IMR-90 (cell line): ENCODE results near the gene DHCR7. TPM values are rescaled to one million over a fixed set of nuclear protein-coding genes. Genes with fewer than 3 reads are reported as not detected.

Experiments used
- ATAC-seq: fragments of 200-7000 bp; cut with Tn5 transposase; 2 replicates; pipeline ENCODE4 v1.9.1; 2020; ENCODE audit warnings: low read depth, mild to moderate bottlenecking, moderate library complexity
- BruUV-seq: library from RNA; stranded (reverse); fragments of 400-500 nt; replicated peaks from 2 replicates; lab custom pipeline; 2021; lab: Mats Ljungman, UMichigan
- CTCF ChIA-PET: fragments of 300-600 bp; formaldehyde crosslinking; extraction: SDS; loops from one replicate; lab custom pipeline; 2021; ENCODE audit warnings: antibody characterized with exemption; lab: Yijun Ruan, JAX
- POLR2A ChIA-PET: fragments of 300-600 bp; sonication (Branson Sonifier 250); formaldehyde crosslinking; loops from one replicate; lab custom pipeline; 2022; ENCODE audit warnings: antibody characterized with exemption; ENCODE audit not compliant: unreplicated experiment; lab: Charles Lee
- DNase-seq: peaks from one replicate; pipeline ENCODE4 v3.0.0; 2013
- H2AFZ ChIP-seq: replicated peaks from 2 replicates; pipeline ENCODE3; 2013; ENCODE audit warnings: low read length, mild to moderate bottlenecking; ENCODE audit not compliant: poor library complexity
- H2AK5ac ChIP-seq: 2 replicates; pipeline ENCODE4 v1.6.1; 2013; ENCODE audit warnings: low read depth, low read length, inconsistent platforms
- H2AK9ac ChIP-seq: replicated peaks from 2 replicates; pipeline ENCODE3; 2013; ENCODE audit warnings: mild to moderate bottlenecking, low read depth, low read length, moderate library complexity; ENCODE audit not compliant: poor library complexity
- H2BK120ac ChIP-seq: 2 replicates; pipeline ENCODE4 v1.6.1; 2013; ENCODE audit warnings: low read depth, low read length, inconsistent platforms
- H2BK15ac ChIP-seq: 3 replicates; pipeline ENCODE4 v1.6.1; 2013; ENCODE audit warnings: low read depth, low read length, inconsistent platforms
- H2BK20ac ChIP-seq: 2 replicates; pipeline ENCODE4 v1.6.1; 2013; ENCODE audit warnings: low read depth, mild to moderate bottlenecking, inconsistent platforms, low read length, moderate library complexity
- H2BK5ac ChIP-seq: 2 replicates; pipeline ENCODE4 v1.6.1; 2013; ENCODE audit warnings: mild to moderate bottlenecking, low read depth, low read length, inconsistent platforms; ENCODE audit not compliant: poor library complexity, severe bottlenecking
- H3K14ac ChIP-seq: replicated peaks from 2 replicates; pipeline ENCODE4 v1.6.1; 2013; ENCODE audit warnings: low read depth, low read length, inconsistent platforms
- H3K18ac ChIP-seq: 2 replicates; pipeline ENCODE4 v1.6.1; 2013; ENCODE audit warnings: low read depth, low read length, control low read depth
- H3K23ac ChIP-seq: 2 replicates; pipeline ENCODE4 v1.6.1; 2013; ENCODE audit warnings: low read depth, low read length, inconsistent platforms
- H3K27ac ChIP-seq: 2 replicates; pipeline ENCODE4 v1.5.1; 2013; ENCODE audit warnings: mild to moderate bottlenecking, control low read depth, low read length; ENCODE audit not compliant: insufficient read depth
- H3K27me3 ChIP-seq: 2 replicates; pipeline ENCODE4 v1.6.1; 2013; ENCODE audit warnings: low read length; ENCODE audit not compliant: control insufficient read depth, insufficient read depth
- H3K36me3 ChIP-seq: 2 replicates; pipeline ENCODE4 v1.6.1; 2013; ENCODE audit warnings: low read length, mixed read lengths; ENCODE audit not compliant: control insufficient read depth, insufficient read depth
- H3K4ac ChIP-seq: 2 replicates; pipeline ENCODE4 v1.6.1; 2013; ENCODE audit warnings: low read depth, low read length, inconsistent platforms
- H3K4me1 ChIP-seq: 2 replicates; pipeline ENCODE4 v1.6.1; 2013; ENCODE audit warnings: low read length, mixed read lengths; ENCODE audit not compliant: control insufficient read depth, insufficient read depth
- H3K4me2 ChIP-seq: 2 replicates; pipeline ENCODE4 v1.6.1; 2013; ENCODE audit warnings: low read depth, mild to moderate bottlenecking, control low read depth, low read length, moderate library complexity
- H3K4me3 ChIP-seq: 2 replicates; pipeline ENCODE4 v1.5.1; 2013; ENCODE audit warnings: low read depth, mild to moderate bottlenecking, control low read depth, low read length, moderate library complexity; ENCODE audit not compliant: insufficient read depth
- H3K56ac ChIP-seq: 2 replicates; pipeline ENCODE4 v1.6.1; 2013; ENCODE audit warnings: low read length, inconsistent platforms; ENCODE audit not compliant: insufficient read depth; ENCODE audit errors: extremely low read depth
- H3K79me1 ChIP-seq, 2 experiments: 2 replicates each; pipeline ENCODE4 v1.6.1; 2013; ENCODE audit warnings: low read length in 2 of 2, inconsistent platforms in 1 of 2, low read depth in 1 of 2
- H3K9ac ChIP-seq: 2 replicates; pipeline ENCODE4 v1.6.1; 2013; ENCODE audit warnings: low read depth, low read length, control low read depth
- H3K9me1 ChIP-seq: 2 replicates; pipeline ENCODE4 v1.6.1; 2013; ENCODE audit warnings: low read length, inconsistent platforms; ENCODE audit not compliant: insufficient read depth
- H3K9me3 ChIP-seq: 2 replicates; pipeline ENCODE4 v1.6.1; 2013; ENCODE audit warnings: low read length; ENCODE audit not compliant: control insufficient read depth, insufficient read depth
- H4K20me1 ChIP-seq: 2 replicates; pipeline ENCODE4 v1.6.1; 2013; ENCODE audit warnings: low read length, inconsistent platforms; ENCODE audit not compliant: insufficient read depth
- H4K5ac ChIP-seq: 2 replicates; pipeline ENCODE4 v1.6.1; 2013; ENCODE audit warnings: mild to moderate bottlenecking, low read depth, low read length, control low read depth
- H4K8ac ChIP-seq, 2 experiments: 2 replicates each; pipeline ENCODE4 v1.6.1; 2013; ENCODE audit warnings: low read depth in 2 of 2, low read length in 2 of 2, control low read depth in 1 of 2, inconsistent platforms in 1 of 2
- H4K91ac ChIP-seq: 2 replicates; pipeline ENCODE4 v1.6.1; 2013; ENCODE audit warnings: low read depth, low read length, inconsistent platforms; ENCODE audit not compliant: insufficient read depth
- CHD1 ChIP-seq: IDR thresholded peaks from 2 replicates; pipeline ENCODE4 v1.6.1; 2012; ENCODE audit warnings: low read depth, low read length, improper control_type of control experiment
- FOS ChIP-seq: fragments of 150-350 bp; IDR thresholded peaks from 2 replicates; pipeline ENCODE4 v1.6.1; 2016; ENCODE audit warnings: low read depth, low read length
- SMC3 ChIP-seq: fragments of 150-350 bp; IDR thresholded peaks from 2 replicates; pipeline ENCODE4 v1.6.1; 2016; ENCODE audit warnings: low read depth, mild to moderate bottlenecking, antibody characterized with exemption, low read length, moderate library complexity
- WGBS, 2 experiments: methylation state at CpG; one replicate each; pipeline versions ENCODE4 v1.1.5 to v1.1.7; 2013; ENCODE audit warnings: missing lambda C conversion rate in 2 of 2; ENCODE audit not compliant: insufficient read length in 1 of 2; ENCODE audit errors: extremely low coverage in 2 of 2; 5-methylcytosine and 5-hydroxymethylcytosine counted together
- dilution Hi-C: fragments of 300-500 bp; cut with HindIII; formaldehyde crosslinking; loops from one replicate; pipeline ENCODE4 v1.14.3; 2018; ENCODE audit warnings: low sequenced_read_pairs; ENCODE audit not compliant: unreplicated experiment
- in situ Hi-C: fragments of 300-500 bp; cut with MboI; formaldehyde crosslinking; loops from 3 replicates; pipeline ENCODE4 v1.14.3; 2019; ENCODE audit warnings: low sequenced_read_pairs, inconsistent platforms, mixed read lengths
- intact Hi-C: fragments of 100-400 bp; cut with micrococcal nuclease; formaldehyde crosslinking; loops from 2 replicates; pipeline ENCODE4 v1.10.0; 2022
- polyA plus RNA-seq, 3 experiments: library from polyadenylated mRNA; depleted of rRNA; stranded (reverse); fragments of >200 nt; gene quantifications; 2 replicates each; pipeline ENCODE4 v1.2.3, GENCODE V29; 2012; ENCODE audit warnings: low replicate concordance in 1 of 3
- total RNA-seq: library from RNA; depleted of rRNA; stranded (reverse); fragments of >200 nt; gene quantifications from 2 replicates; pipeline ENCODE4 v1.2.3, GENCODE V29; 2012
- TF ChIP-seq, protein P1 (sequence below): fragments of 150-350 bp; IDR thresholded peaks from 2 replicates; pipeline ENCODE4 v1.6.1; 2016; ENCODE audit warnings: low read depth, mild to moderate bottlenecking, low read length, moderate library complexity, borderline replicate concordance

Gene DHCR7
- total and polyA plus RNA-seq, 2 of the 4 experiments (the other 2 are of a cell fraction), result 22.0 to 43.3 TPM

- POLR2A ChIA-PET, result no interaction called here
- H4K5ac ChIP-seq, result no peak overlapping the region
Observed at GRCh38 chr11:71386202-71386601, 62.0 kb downstream of the DHCR7 start.

More at GRCh38 chr11:71386202-71386601, 62.0 kb downstream of the DHCR7 start:
- H3K27me3 ChIP-seq, result peaks cover 44% of the 10 kb centered on the region
- CTCF ChIA-PET, result no interaction called here
- H4K8ac ChIP-seq, result no peak overlapping the region
- no peak for ATAC-seq
- no peak overlapping the region for H3K4me2 ChIP-seq
- intact Hi-C loops, result no loop called here
- no peak overlapping the region for H2BK120ac ChIP-seq
- WGBS, 2 experiments, result no CpG with 5 or more reads among the region's 4 CpGs
- H3K4ac ChIP-seq, result no peak overlapping the region
- H3K4me3 ChIP-seq, result no peak overlapping the region
- H3K56ac ChIP-seq, result no peak overlapping the region
- TF ChIP-seq, protein P1, sequence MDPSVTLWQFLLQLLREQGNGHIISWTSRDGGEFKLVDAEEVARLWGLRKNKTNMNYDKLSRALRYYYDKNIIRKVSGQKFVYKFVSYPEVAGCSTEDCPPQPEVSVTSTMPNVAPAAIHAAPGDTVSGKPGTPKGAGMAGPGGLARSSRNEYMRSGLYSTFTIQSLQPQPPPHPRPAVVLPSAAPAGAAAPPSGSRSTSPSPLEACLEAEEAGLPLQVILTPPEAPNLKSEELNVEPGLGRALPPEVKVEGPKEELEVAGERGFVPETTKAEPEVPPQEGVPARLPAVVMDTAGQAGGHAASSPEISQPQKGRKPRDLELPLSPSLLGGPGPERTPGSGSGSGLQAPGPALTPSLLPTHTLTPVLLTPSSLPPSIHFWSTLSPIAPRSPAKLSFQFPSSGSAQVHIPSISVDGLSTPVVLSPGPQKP, result no peak
- no peak for TF ChIP-seq SMC3
- TF ChIP-seq CHD1, result no peak
- no peak for TF ChIP-seq FOS
- no peak overlapping the region for H3K27ac ChIP-seq
- no peak overlapping the region for H2BK5ac ChIP-seq
- no peaks in the 10 kb centered on the region for H4K20me1 ChIP-seq
- H2BK20ac ChIP-seq, result no peak overlapping the region
- no peak for DNase-seq
- H3K23ac ChIP-seq, result no peak overlapping the region
- dilution Hi-C loops, result no loop called here
- no peak overlapping the region for H3K18ac ChIP-seq
- H2AK9ac ChIP-seq, result no peak overlapping the region
- H2AFZ ChIP-seq, result peak overlapping the region; percentile 43
- H3K9me3 ChIP-seq, result peaks cover 17% of the 10 kb centered on the region; the same call in 1 of the 2 replicates
- no peaks in the 10 kb centered on the region for H3K36me3 ChIP-seq
- H2AK5ac ChIP-seq, result no peak overlapping the region
- no peak overlapping the region for H3K14ac ChIP-seq
- no TSS peak for BruUV-seq
- H3K9me1 ChIP-seq, result no peaks in the 10 kb centered on the region
- in situ Hi-C loops, result no loop called here
- H3K9ac ChIP-seq, result no peak overlapping the region
- H2BK15ac ChIP-seq, result no peak overlapping the region
- H4K91ac ChIP-seq, result no peak overlapping the region
- H3K4me1 ChIP-seq, result no peaks in the 10 kb centered on the region
- no peaks in the 10 kb centered on the region for H3K79me1 ChIP-seq
